Kidney epithelial cell (primary cell): ENCODE data around the gene NOP9. TPM values are rescaled to one million over a fixed set of nuclear protein-coding genes. Genes with fewer than 3 reads are reported as not detected.
"Not testable (repeated sequence)": the region's sequence is repeated elsewhere in the genome, so short reads cannot be mapped to it uniquely, and the experiment has no call there.

Experiments used
- DNase-seq: peaks from one replicate; pipeline ENCODE4 v3.0.0-alpha.2; 2010; ENCODE audit warnings: low read depth
- H3K27me3 ChIP-seq: 2 replicates; pipeline ENCODE4 v1.6.0; 2011; ENCODE audit warnings: low read length; ENCODE audit not compliant: control insufficient read depth, insufficient read depth
- H3K36me3 ChIP-seq: 2 replicates; pipeline ENCODE4 v1.5.1; 2011; ENCODE audit warnings: low read length; ENCODE audit not compliant: control insufficient read depth, insufficient read depth
- H3K4me3 ChIP-seq: 2 replicates; pipeline ENCODE4 v1.5.1; 2011; ENCODE audit warnings: low read depth, mild to moderate bottlenecking, control low read depth, low read length
- CTCF ChIP-seq: IDR thresholded peaks from 2 replicates; pipeline ENCODE4 v1.5.1; 2011; ENCODE audit warnings: mild to moderate bottlenecking, moderate library complexity, low read length, control low read depth, inconsistent platforms; ENCODE audit not compliant: insufficient read depth, poor library complexity, severe bottlenecking
- total RNA-seq: library from RNA; depleted of rRNA; stranded (reverse); fragments of >200 nt; gene quantifications from 2 replicates; pipeline ENCODE4 v1.2.3, GENCODE V29; 2015

Gene NOP9
- total RNA-seq, 1 donor from 2014 or later, result 28.7 TPM

- DNase-seq, result no peak
- Histone ChIP-seq H3K36me3 (no peaks in the 10 kb centered on the region), H3K27me3 (peaks cover 11% of the 10 kb centered on the region), H3K4me3 (no peak overlapping the region)
- TF ChIP-seq CTCF, result no peak
Measured at GRCh38 chr14:24347134-24347533, 47.5 kb downstream of the NOP9 start.

- no peaks in the 10 kb centered on the region for H3K36me3 ChIP-seq
- no peak for TF ChIP-seq CTCF
- H3K27me3 ChIP-seq, result peaks cover 14% of the 10 kb centered on the region
- no peak for DNase-seq
- H3K4me3 ChIP-seq, result no peak overlapping the region
Measured at GRCh38 chr14:24348186-24348585, 48.5 kb downstream of the NOP9 start.

- H3K27me3 ChIP-seq, result peaks cover 14% of the 10 kb centered on the region
- no peaks in the 10 kb centered on the region for H3K36me3 ChIP-seq
- TF ChIP-seq CTCF, result no peak
- no peak for DNase-seq
- no peak overlapping the region for H3K4me3 ChIP-seq
Measured at GRCh38 chr14:24349742-24350141, 50.1 kb downstream of the NOP9 start.

- Histone ChIP-seq H3K27me3 (peaks cover 14% of the 10 kb centered on the region), H3K4me3 (no peak overlapping the region), H3K36me3 (no peaks in the 10 kb centered on the region)
- no peak for DNase-seq
- TF ChIP-seq CTCF, result peak; percentile 7
Measured at GRCh38 chr14:24351517-24351916, 51.9 kb downstream of the NOP9 start.

- no peak for TF ChIP-seq CTCF
- DNase-seq, result no peak
- Histone ChIP-seq H3K4me3 (no peak overlapping the region), H3K27me3 (peaks cover 10% of the 10 kb centered on the region), H3K36me3 (no peaks in the 10 kb centered on the region)
Measured at GRCh38 chr14:24353559-24354481, 54.2 kb downstream of the NOP9 start.

GRCh38 chr14:24354482-24354825 lies 54.8 kb downstream of the NOP9 start:
- DNase-seq, H3K36me3 ChIP-seq, H3K27me3 ChIP-seq, H3K4me3 ChIP-seq: not testable (repeated sequence)
